SK-N-SH treated with all-trans-retinoic acid at 6 μM for 48 hours (cell line): ENCODE results near the gene NUP43.

Experiments
- ATAC-seq: fragments of 200-7000 bp; cut with Tn5 transposase; 3 replicates; pipeline ENCODE4 v1.9.1; 2020; ENCODE audit warnings: mild to moderate bottlenecking, moderate library complexity
- ARNTL ChIP-seq: fragments of 450-650 bp; formaldehyde crosslinking; IDR thresholded peaks from 2 replicates; pipeline ENCODE4 v1.5.0; 2020; ENCODE audit warnings: low read depth, mild to moderate bottlenecking, moderate library complexity, borderline replicate concordance
- CSDC2 ChIP-seq: fragments of 250-450 bp; sonication (Bioruptor Pico); IDR thresholded peaks from 2 replicates; pipeline ENCODE4 v1.5.0; 2020; ENCODE audit warnings: mild to moderate bottlenecking, moderate library complexity
- ESRRG ChIP-seq: fragments of 250-450 bp; sonication (Bioruptor Pico); IDR thresholded peaks from 2 replicates; pipeline ENCODE4 v1.6.1; 2021; ENCODE audit warnings: mild to moderate bottlenecking
- GLIS3 ChIP-seq: fragments of 250-450 bp; sonication (Bioruptor Pico); IDR thresholded peaks from 2 replicates; pipeline ENCODE4 v1.5.0; 2020; ENCODE audit warnings: mild to moderate bottlenecking, moderate library complexity
- ISL1 ChIP-seq: fragments of 250-450 bp; sonication (Bioruptor Pico); IDR thresholded peaks from 2 replicates; pipeline ENCODE4 v2.1.2; 2022; ENCODE audit warnings: mild to moderate bottlenecking, moderate library complexity
- OSR1 ChIP-seq: fragments of 250-450 bp; sonication (Bioruptor Pico); IDR thresholded peaks from 2 replicates; pipeline ENCODE4 v1.8.0; 2022; ENCODE audit warnings: moderate library complexity, mild to moderate bottlenecking, inconsistent platforms
- PPARA ChIP-seq: fragments of 250-450 bp; sonication (Bioruptor Pico); IDR thresholded peaks from 2 replicates; pipeline ENCODE4 v1.5.0; 2020; ENCODE audit warnings: mild to moderate bottlenecking, borderline replicate concordance
- RARB ChIP-seq: fragments of 250-450 bp; sonication (Bioruptor Pico); IDR thresholded peaks from 2 replicates; pipeline ENCODE4 v1.8.0; 2021; ENCODE audit warnings: mild to moderate bottlenecking, moderate library complexity
- SNAI2 ChIP-seq: fragments of 250-450 bp; sonication (Bioruptor Pico); IDR thresholded peaks from 2 replicates; pipeline ENCODE4 v1.5.0; 2020; ENCODE audit warnings: mild to moderate bottlenecking, moderate library complexity
- TCF4 ChIP-seq: fragments of 250-450 bp; sonication (Bioruptor Pico); IDR thresholded peaks from 2 replicates; pipeline ENCODE4 v1.8.0; 2021; ENCODE audit warnings: mild to moderate bottlenecking, moderate library complexity, borderline replicate concordance
- TOX ChIP-seq: fragments of 250-450 bp; sonication (Bioruptor Pico); IDR thresholded peaks from 2 replicates; pipeline ENCODE4 v1.8.0; 2021; ENCODE audit warnings: mild to moderate bottlenecking, moderate library complexity, borderline replicate concordance
- ZC3H10 ChIP-seq: fragments of 250-450 bp; sonication (Bioruptor Pico); IDR thresholded peaks from 2 replicates; pipeline ENCODE4 v1.5.1; 2021; ENCODE audit warnings: mild to moderate bottlenecking, moderate library complexity
- ZFP3 ChIP-seq: fragments of 250-450 bp; sonication (Bioruptor Pico); IDR thresholded peaks from 2 replicates; pipeline ENCODE4 v1.5.0; 2020; ENCODE audit warnings: mild to moderate bottlenecking, moderate library complexity
- ZFP30 ChIP-seq: fragments of 450-650 bp; formaldehyde crosslinking; IDR thresholded peaks from 2 replicates; pipeline ENCODE4 v1.5.0; 2022; ENCODE audit warnings: mild to moderate bottlenecking, moderate library complexity
- ZNF70 ChIP-seq: fragments of 450-650 bp; formaldehyde crosslinking; IDR thresholded peaks from 2 replicates; pipeline ENCODE4 v1.5.0; 2020; ENCODE audit warnings: mild to moderate bottlenecking, moderate library complexity
- ZNF8 ChIP-seq: fragments of 450-650 bp; formaldehyde crosslinking; IDR thresholded peaks from 2 replicates; pipeline ENCODE4 v1.5.0; 2020; ENCODE audit warnings: mild to moderate bottlenecking, moderate library complexity
- TF ChIP-seq, protein P1 (sequence below): fragments of 250-450 bp; sonication (Bioruptor Pico); IDR thresholded peaks from 2 replicates; pipeline ENCODE4 v1.5.1; 2021; ENCODE audit warnings: mild to moderate bottlenecking, moderate library complexity
- TF ChIP-seq, protein P2 (sequence below): fragments of 250-450 bp; sonication (Bioruptor Pico); IDR thresholded peaks from 2 replicates; pipeline ENCODE4 v1.5.1; 2020; ENCODE audit warnings: low read depth, mild to moderate bottlenecking, moderate library complexity
- TF ChIP-seq, protein P3 (sequence below): fragments of 250-450 bp; sonication (Bioruptor Pico); IDR thresholded peaks from 2 replicates; pipeline ENCODE4 v1.8.0; 2021; ENCODE audit warnings: low read depth, mild to moderate bottlenecking, moderate library complexity, borderline replicate concordance
- TF ChIP-seq, protein P4 (sequence below): fragments of 250-450 bp; sonication (Bioruptor Pico); IDR thresholded peaks from 2 replicates; pipeline ENCODE4 v1.8.0; 2020; ENCODE audit warnings: mild to moderate bottlenecking, moderate library complexity, borderline replicate concordance

Gene NUP43

DNA sequence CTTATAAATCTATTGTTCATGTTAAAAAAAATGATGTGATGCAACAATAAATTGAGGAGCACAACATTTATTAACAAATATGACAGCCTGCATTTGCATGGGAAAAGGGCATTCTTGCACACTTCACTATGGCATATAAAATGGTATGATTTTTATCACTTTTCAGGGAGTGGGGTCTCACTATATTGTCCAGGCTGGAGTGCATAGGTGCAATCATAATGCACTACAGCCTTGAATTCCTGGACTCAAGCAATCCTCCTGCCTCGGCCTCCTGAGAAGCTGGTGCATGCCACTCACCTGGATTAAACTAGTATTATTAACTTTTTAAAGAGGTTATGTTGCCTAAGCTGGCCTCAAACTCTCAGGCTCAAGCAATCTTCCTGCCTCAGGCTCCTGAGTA is 11.4 kb downstream of the NUP43 start:
- TF ChIP-seq ZNF8 (CRISPR knock-in tag): no peak
- no peak for TF ChIP-seq ISL1 (CRISPR knock-in tag)
- TF ChIP-seq ZFP3: no peak
- TF ChIP-seq, protein P1, sequence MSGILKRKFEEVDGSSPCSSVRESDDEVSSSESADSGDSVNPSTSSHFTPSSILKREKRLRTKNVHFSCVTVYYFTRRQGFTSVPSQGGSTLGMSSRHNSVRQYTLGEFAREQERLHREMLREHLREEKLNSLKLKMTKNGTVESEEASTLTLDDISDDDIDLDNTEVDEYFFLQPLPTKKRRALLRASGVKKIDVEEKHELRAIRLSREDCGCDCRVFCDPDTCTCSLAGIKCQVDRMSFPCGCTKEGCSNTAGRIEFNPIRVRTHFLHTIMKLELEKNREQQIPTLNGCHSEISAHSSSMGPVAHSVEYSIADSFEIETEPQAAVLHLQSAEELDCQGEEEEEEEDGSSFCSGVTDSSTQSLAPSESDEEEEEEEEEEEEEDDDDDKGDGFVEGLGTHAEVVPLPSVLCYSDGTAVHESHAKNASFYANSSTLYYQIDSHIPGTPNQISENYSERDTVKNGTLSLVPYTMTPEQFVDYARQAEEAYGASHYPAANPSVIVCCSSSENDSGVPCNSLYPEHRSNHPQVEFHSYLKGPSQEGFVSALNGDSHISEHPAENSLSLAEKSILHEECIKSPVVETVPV: no peak
- no peak for TF ChIP-seq SNAI2 (CRISPR knock-in tag)
- TF ChIP-seq PPARA (CRISPR knock-in tag): no peak
- TF ChIP-seq, protein P2, sequence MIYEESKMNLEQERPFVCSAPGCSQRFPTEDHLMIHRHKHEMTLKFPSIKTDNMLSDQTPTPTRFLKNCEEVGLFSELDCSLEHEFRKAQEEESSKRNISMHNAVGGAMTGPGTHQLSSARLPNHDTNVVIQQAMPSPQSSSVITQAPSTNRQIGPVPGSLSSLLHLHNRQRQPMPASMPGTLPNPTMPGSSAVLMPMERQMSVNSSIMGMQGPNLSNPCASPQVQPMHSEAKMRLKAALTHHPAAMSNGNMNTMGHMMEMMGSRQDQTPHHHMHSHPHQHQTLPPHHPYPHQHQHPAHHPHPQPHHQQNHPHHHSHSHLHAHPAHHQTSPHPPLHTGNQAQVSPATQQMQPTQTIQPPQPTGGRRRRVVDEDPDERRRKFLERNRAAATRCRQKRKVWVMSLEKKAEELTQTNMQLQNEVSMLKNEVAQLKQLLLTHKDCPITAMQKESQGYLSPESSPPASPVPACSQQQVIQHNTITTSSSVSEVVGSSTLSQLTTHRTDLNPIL: no peak
- TF ChIP-seq TOX (CRISPR knock-in tag): no peak
- no peak for TF ChIP-seq TCF4
- TF ChIP-seq ZNF70 (CRISPR knock-in tag): no peak
- TF ChIP-seq ZC3H10 (CRISPR knock-in tag): no peak
- no peak for TF ChIP-seq ESRRG (CRISPR knock-in tag)
- TF ChIP-seq ARNTL (CRISPR knock-in tag): no peak
- TF ChIP-seq OSR1 (CRISPR knock-in tag): no peak
- no peak for ATAC-seq

DNA sequence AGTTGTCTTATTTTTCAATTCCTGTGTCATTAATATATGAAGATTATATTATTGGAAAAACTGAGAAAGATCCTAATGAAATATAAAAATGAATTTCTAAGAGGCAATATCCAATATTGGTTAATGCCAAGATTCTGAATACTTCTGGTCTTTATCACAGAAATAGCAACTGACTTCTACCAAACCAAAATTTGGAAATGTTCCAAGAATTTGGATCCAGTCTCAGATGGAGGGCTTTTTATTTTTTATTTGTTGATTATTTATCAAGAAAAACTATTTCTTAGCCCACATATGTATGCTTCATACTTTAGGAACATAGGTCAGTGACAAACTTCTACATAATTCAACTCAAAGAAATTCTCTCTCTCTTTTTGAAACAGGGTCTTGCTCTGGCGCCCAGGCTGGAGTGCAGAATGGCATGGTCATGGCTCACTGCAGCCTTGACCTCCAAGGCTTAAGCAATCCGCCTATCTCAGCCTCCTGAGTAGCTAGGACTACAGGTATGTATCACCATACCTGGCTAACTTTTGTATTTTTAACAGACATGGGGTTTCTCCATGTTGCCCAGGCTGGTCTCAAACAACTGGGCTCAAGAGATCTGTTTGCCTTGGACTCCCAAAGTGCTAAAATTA is 13.1 kb downstream of the NUP43 start:
- no peak for ATAC-seq
- TF ChIP-seq CSDC2 (CRISPR knock-in tag): no peak
- no peak for TF ChIP-seq ISL1 (CRISPR knock-in tag)
- TF ChIP-seq TCF4: no peak
- TF ChIP-seq, protein P3, sequence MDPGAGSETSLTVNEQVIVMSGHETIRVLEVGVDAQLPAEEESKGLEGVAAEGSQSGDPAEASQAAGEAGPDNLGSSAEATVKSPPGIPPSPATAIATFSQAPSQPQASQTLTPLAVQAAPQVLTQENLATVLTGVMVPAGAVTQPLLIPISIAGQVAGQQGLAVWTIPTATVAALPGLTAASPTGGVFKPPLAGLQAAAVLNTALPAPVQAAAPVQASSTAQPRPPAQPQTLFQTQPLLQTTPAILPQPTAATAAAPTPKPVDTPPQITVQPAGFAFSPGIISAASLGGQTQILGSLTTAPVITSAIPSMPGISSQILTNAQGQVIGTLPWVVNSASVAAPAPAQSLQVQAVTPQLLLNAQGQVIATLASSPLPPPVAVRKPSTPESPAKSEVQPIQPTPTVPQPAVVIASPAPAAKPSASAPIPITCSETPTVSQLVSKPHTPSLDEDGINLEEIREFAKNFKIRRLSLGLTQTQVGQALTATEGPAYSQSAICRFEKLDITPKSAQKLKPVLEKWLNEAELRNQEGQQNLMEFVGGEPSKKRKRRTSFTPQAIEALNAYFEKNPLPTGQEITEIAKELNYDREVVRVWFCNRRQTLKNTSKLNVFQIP: no peak
- no peak for TF ChIP-seq TOX (CRISPR knock-in tag)
- TF ChIP-seq GLIS3: no peak
- TF ChIP-seq ARNTL (CRISPR knock-in tag): no peak
- TF ChIP-seq ZFP30 (CRISPR knock-in tag): no peak
- TF ChIP-seq, protein P4, sequence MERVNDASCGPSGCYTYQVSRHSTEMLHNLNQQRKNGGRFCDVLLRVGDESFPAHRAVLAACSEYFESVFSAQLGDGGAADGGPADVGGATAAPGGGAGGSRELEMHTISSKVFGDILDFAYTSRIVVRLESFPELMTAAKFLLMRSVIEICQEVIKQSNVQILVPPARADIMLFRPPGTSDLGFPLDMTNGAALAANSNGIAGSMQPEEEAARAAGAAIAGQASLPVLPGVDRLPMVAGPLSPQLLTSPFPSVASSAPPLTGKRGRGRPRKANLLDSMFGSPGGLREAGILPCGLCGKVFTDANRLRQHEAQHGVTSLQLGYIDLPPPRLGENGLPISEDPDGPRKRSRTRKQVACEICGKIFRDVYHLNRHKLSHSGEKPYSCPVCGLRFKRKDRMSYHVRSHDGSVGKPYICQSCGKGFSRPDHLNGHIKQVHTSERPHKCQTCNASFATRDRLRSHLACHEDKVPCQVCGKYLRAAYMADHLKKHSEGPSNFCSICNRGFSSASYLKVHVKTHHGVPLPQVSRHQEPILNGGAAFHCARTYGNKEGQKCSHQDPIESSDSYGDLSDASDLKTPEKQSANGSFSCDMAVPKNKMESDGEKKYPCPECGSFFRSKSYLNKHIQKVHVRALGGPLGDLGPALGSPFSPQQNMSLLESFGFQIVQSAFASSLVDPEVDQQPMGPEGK (CRISPR knock-in tag): no peak
- TF ChIP-seq SNAI2 (CRISPR knock-in tag): no peak
- no peak for TF ChIP-seq OSR1 (CRISPR knock-in tag)
- TF ChIP-seq, all 23 proteins: peak for 0

DNA sequence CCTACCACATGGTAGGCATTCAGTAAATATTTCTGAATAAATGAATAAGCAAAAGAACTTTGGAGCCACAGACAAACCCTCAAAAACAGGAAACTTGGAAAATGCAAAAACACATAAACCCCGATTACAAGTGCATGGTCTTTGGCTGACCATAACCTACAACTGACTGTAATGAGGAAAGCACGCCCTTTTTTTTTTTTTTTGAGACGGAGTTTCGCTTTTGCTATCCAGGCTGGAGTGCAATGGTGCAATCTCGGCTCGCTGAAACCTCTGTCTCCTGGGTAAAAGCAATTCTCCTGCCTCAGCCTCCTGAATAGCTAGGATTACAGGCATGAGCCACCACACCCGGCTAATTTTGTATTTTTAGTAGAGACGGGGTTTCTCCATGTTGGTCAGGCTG is 16.5 kb downstream of the NUP43 start:
- ATAC-seq: no peak
- TF ChIP-seq, protein P1: no peak
- TF ChIP-seq ZNF8 (CRISPR knock-in tag) (no peak), ZNF70 (CRISPR knock-in tag) (no peak), RARB (no peak), OSR1 (CRISPR knock-in tag) (no peak), GLIS3 (no peak), CSDC2 (CRISPR knock-in tag) (no peak), PPARA (CRISPR knock-in tag) (no peak), ISL1 (CRISPR knock-in tag) (no peak)
- TF ChIP-seq, protein P3: no peak
- TF ChIP-seq, protein P4 (CRISPR knock-in tag): no peak
